PC-3 (cell line): ENCODE data around the gene BIRC3.

Experiments
- CTCF ChIP-seq: fragments of 300-600 bp; sonication (generic); conservative IDR thresholded peaks from 2 replicates; pipeline ENCODE4 v1.5.1; 2017; ENCODE audit warnings: antibody characterized with exemption, low read depth, mild to moderate bottlenecking, low read length
- EZH2 ChIP-seq: fragments of 300-600 bp; sonication (generic); IDR thresholded peaks from one replicate; pipeline ENCODE4 v1.6.1; 2017; ENCODE audit warnings: antibody characterized with exemption, mild to moderate bottlenecking, low read length; ENCODE audit not compliant: unreplicated experiment

GRCh38 chr11:102331341-102331740, 14.1 kb downstream of the BIRC3 start:
- TF ChIP-seq EZH2 (no peak), CTCF (no peak)
